Hindlimb muscle (tissue), 1 donor: ENCODE measurements around the gene IQGAP3. TPM values are rescaled to one million over a fixed set of nuclear protein-coding genes. Genes with fewer than 3 reads are reported as not detected.
A peak's percentile ranks its signal among the peaks of the same experiment; 100 is the strongest.
"Not testable (repeated sequence)": the region's sequence is repeated elsewhere in the genome, so short reads cannot be mapped to it uniquely, and the experiment has no call there.

Source experiments
- DNase-seq: peaks from one replicate; pipeline ENCODE4 v3.0.0-alpha.2; 2013
- polyA plus RNA-seq: library from polyadenylated mRNA; unstranded; fragments of 120-200 nt; gene quantifications from one replicate; pipeline ENCODE4 v1.2.1, GENCODE V29; 2013; ENCODE audit not compliant: insufficient read length

The IQGAP3 gene
- polyA plus RNA-seq, 1 donor: 6.7 TPM

- no peak for DNase-seq
Observed at GRCh38 chr1:156566436-156566835, 5.9 kb downstream of the IQGAP3 start.

GRCh38 chr1:156565519-156565918 lies 6.8 kb downstream of the IQGAP3 start:
- DNase-seq: no peak

GRCh38 chr1:156560585-156561163 lies 11.7 kb downstream of the IQGAP3 start:
- no peak for DNase-seq

GRCh38 chr1:156559797-156560385 lies 12.5 kb downstream of the IQGAP3 start:
- no peak for DNase-seq

GRCh38 chr1:156559086-156559796 lies 13.1 kb downstream of the IQGAP3 start:
- no peak for DNase-seq

GRCh38 chr1:156556354-156556753 lies 16.0 kb downstream of the IQGAP3 start:
- no peak for DNase-seq

- DNase-seq: no peak
Observed at GRCh38 chr1:156555715-156556114, 16.6 kb downstream of the IQGAP3 start.

GRCh38 chr1:156554971-156555370 lies 17.4 kb downstream of the IQGAP3 start:
- DNase-seq: no peak

- DNase-seq: peak; percentile 22
Observed at GRCh38 chr1:156553860-156554485, 18.4 kb downstream of the IQGAP3 start.

GRCh38 chr1:156552937-156553336 lies 19.4 kb downstream of the IQGAP3 start:
- DNase-seq: not testable (repeated sequence)

- DNase-seq: no peak
Observed at GRCh38 chr1:156552518-156552917, 19.8 kb downstream of the IQGAP3 start.

- no peak for DNase-seq
Observed at GRCh38 chr1:156551869-156552268, 20.5 kb downstream of the IQGAP3 start.

GRCh38 chr1:156551066-156551643 lies 21.2 kb downstream of the IQGAP3 start:
- no peak for DNase-seq

- DNase-seq: no peak
Observed at GRCh38 chr1:156550346-156550745, 22.0 kb downstream of the IQGAP3 start.

- no peak for DNase-seq
Observed at GRCh38 chr1:156549831-156550230, 22.5 kb downstream of the IQGAP3 start.

GRCh38 chr1:156549390-156549789 lies 23.0 kb downstream of the IQGAP3 start:
- DNase-seq: no peak

- no peak for DNase-seq
Observed at GRCh38 chr1:156547982-156548381, 24.4 kb downstream of the IQGAP3 start.

GRCh38 chr1:156547434-156547833 lies 24.9 kb downstream of the IQGAP3 start:
- no peak for DNase-seq

- DNase-seq: no peak
Observed at GRCh38 chr1:156546267-156546666, 26.1 kb downstream of the IQGAP3 start.

- DNase-seq: no peak
Observed at GRCh38 chr1:156544592-156545102, 27.7 kb downstream of the IQGAP3 start.

- DNase-seq: no peak
Observed at GRCh38 chr1:156543066-156543465, 29.3 kb downstream of the IQGAP3 start.

- no peak for DNase-seq
Observed at GRCh38 chr1:156540955-156541354, 31.4 kb downstream of the IQGAP3 start.

GRCh38 chr1:156539818-156540355 lies 32.5 kb downstream of the IQGAP3 start:
- no peak for DNase-seq
